Measurements from ENCODE around the gene POLH. TPM values are rescaled to one million over a fixed set of nuclear protein-coding genes. Genes with fewer than 3 reads are reported as not detected.

POLH gene
- total and polyA plus RNA-seq, 9 of the 15 experiments (the other 6 are each of a cell fraction or from before 2014, with no cell fraction given) = 5.8 to 31.6 (median 20.6) TPM

- TF ChIP-seq FOXP1 (CRISPR knock-in tag; IDR thresholded peaks at IDR 0.05) (peak; percentile 88), ZNF511 (CRISPR knock-in tag; IDR thresholded peaks at IDR 0.05) (no peak), MEF2D (tag; conservative IDR thresholded peaks at IDR 0.05; ENCODE audit: low read depth) (peak; percentile 71; the same call in 1 of the 2 replicates), CREBBP (IDR thresholded peaks at IDR 0.05; ENCODE audit: low read depth, low read length) (no peak), ESRRA (IDR thresholded peaks at IDR 0.05; ENCODE audit: borderline replicate concordance, low read depth) (peak; percentile 99), MED1 (CRISPR knock-in tag; IDR thresholded peaks at IDR 0.05; ENCODE audit: borderline replicate concordance) (no peak), ELF4 (CRISPR knock-in tag; IDR thresholded peaks at IDR 0.05) (peak; percentile 96), MAZ (CRISPR knock-in tag; conservative IDR thresholded peaks at IDR 0.05 in 1 of 2, IDR thresholded peaks at IDR 0.05 in 1 of 2) (peak; percentile 77 to 79), FIP1L1 (IDR thresholded peaks at IDR 0.05; ENCODE audit: low read depth, low read length, poor library complexity, severe bottlenecking) (no peak), ZKSCAN1 (IDR thresholded peaks at IDR 0.05; ENCODE audit: low read depth, low read length) (peak; percentile 88), NKRF (IDR thresholded peaks at IDR 0.05; ENCODE audit: borderline replicate concordance) (no peak), BMI1 (IDR thresholded peaks at IDR 0.05; ENCODE audit: low read length) (no peak), MCM5 (IDR thresholded peaks at IDR 0.05; ENCODE audit: low read depth) (no peak), BCLAF1 (IDR thresholded peaks at IDR 0.05; ENCODE audit: borderline replicate concordance in 1 of 2, control insufficient read depth in 1 of 2, low read depth in 2 of 2, low read length in 1 of 2) (peak in 1 of 2 experiments; percentile 75; a peak in 1 of 4 replicates), DIDO1 (tag; IDR thresholded peaks at IDR 0.05; ENCODE audit: low read depth) (no peak), ZZZ3 (IDR thresholded peaks at IDR 0.05) (no peak), SRSF7 (optimal IDR thresholded peaks at IDR 0.05; ENCODE audit: low read depth, low read length) (no peak), BCL6 (CRISPR knock-in tag; IDR thresholded peaks at IDR 0.05) (0 out of 2 replicates have a peak, but pooled peaks have one; percentile 8), HDAC2 (IDR thresholded peaks at IDR 0.05) (peak; percentile 90; the same call in 1 of the 2 replicates), HINFP (tag; conservative IDR thresholded peaks at IDR 0.05; ENCODE audit: low read depth) (no peak), ZNF507 (tag; conservative IDR thresholded peaks at IDR 0.05) (no peak), U2AF1 (optimal IDR thresholded peaks at IDR 0.05; ENCODE audit: low read depth, low read length) (no peak)
Observed at GRCh38 chr6:43630980-43631619, 55.1 kb downstream of the POLH start (continued).
